Kidney (tissue), 14 donors: ENCODE measurements around the gene RGPD4. TPM values are rescaled to one million over a fixed set of nuclear protein-coding genes. Genes with fewer than 3 reads are reported as not detected.

Experiments
- DNase-seq, 5 donors: peaks; one replicate each; pipeline ENCODE4 v3.0.0-alpha.2; 2013 to 2020
- FAIRE-seq: peaks from 2 replicates; lab custom pipeline; 2012; peaks lifted over from hg19 to GRCh38; lab: Jason Lieb, UNC
- H3K27ac ChIP-seq, 2 donors: one replicate each; pipeline ENCODE4 v1.7.0; 2013; ENCODE audit warnings: low read depth in 2 of 2, low read length in 2 of 2, inconsistent platforms in 1 of 2
- H3K27me3 ChIP-seq: one replicate; pipeline ENCODE4 v1.7.1; 2013; ENCODE audit warnings: low read length, inconsistent platforms; ENCODE audit not compliant: control insufficient read depth, insufficient read depth
- H3K36me3 ChIP-seq, 3 donors: one replicate each; pipeline versions ENCODE4 v1.7.0 to v1.7.1; 2013; ENCODE audit warnings: low read length in 3 of 3, control low read depth in 1 of 3, inconsistent platforms in 1 of 3; ENCODE audit not compliant: insufficient read depth in 3 of 3, control insufficient read depth in 2 of 3
- H3K4me1 ChIP-seq, 3 donors: one replicate each; pipeline versions ENCODE4 v1.7.0 to v1.7.1; 2013; ENCODE audit warnings: low read length in 3 of 3, inconsistent platforms in 1 of 3, low read depth in 1 of 3; ENCODE audit not compliant: control insufficient read depth in 2 of 3, insufficient read depth in 2 of 3
- H3K4me3 ChIP-seq, 3 donors: one replicate each; pipeline versions ENCODE4 v1.7.0 to v1.8.1; 2013; ENCODE audit warnings: low read length in 3 of 3, control low read depth in 1 of 3, inconsistent platforms in 1 of 3
- H3K9ac ChIP-seq, 3 donors: one replicate each; pipeline versions ENCODE4 v1.7.0 to v1.7.1; 2013; ENCODE audit warnings: low read length in 3 of 3, control low read depth in 1 of 3, inconsistent platforms in 1 of 3
- H3K9me3 ChIP-seq, 3 donors: one replicate each; pipeline versions ENCODE4 v1.7.0 to v1.7.1; 2013; ENCODE audit warnings: low read length in 3 of 3, control low read depth in 1 of 3, inconsistent platforms in 1 of 3; ENCODE audit not compliant: control insufficient read depth in 2 of 3, insufficient read depth in 1 of 3
- intact Hi-C: fragments of 100-400 bp; cut with DNase I; formaldehyde crosslinking; loops from one replicate; pipeline ENCODE4 v1.11.1; 2022
- polyA plus RNA-seq: library from polyadenylated mRNA; stranded (reverse); fragments of 350-450 nt; fragmentation: Illumina TruSeq; extraction: RNeasy Lipid Tissue Mini Kit (QIAGEN cat#74804); gene quantifications from one replicate; pipeline ENCODE4 v1.2.3, GENCODE V29; 2014; ENCODE audit warnings: low read depth, low replicate concordance; ENCODE audit not compliant: insufficient read depth
- total RNA-seq: library from RNA; stranded (reverse); fragmentation: NEBNext Ultra II Directional; extraction: Animal tissue kit (Norgen Biotek cat#: 25700); gene quantifications from one replicate; pipeline ENCODE4 v1.2.1, GENCODE V29; 2021
- TF ChIP-seq, protein P1 (sequence below): IDR thresholded peaks from 3 replicates; pipeline ENCODE4 v1.5.1; 2012; ENCODE audit warnings: mild to moderate bottlenecking, moderate library complexity, borderline replicate concordance; ENCODE audit not compliant: insufficient read depth; ENCODE audit errors: extremely low read depth
- donor health status: control.
- donor health status: control.
- donor health status: control.
- donor health status: control.
- donor health status: control.
- donor health status: DM: yes; HTN: yes; CAD: no.
- donor health status: Normal renal cell carcinoma (clear cell type).

The RGPD4 gene
- total and polyA plus RNA-seq, 2 donors from 2014 or later = not detected

DNA sequence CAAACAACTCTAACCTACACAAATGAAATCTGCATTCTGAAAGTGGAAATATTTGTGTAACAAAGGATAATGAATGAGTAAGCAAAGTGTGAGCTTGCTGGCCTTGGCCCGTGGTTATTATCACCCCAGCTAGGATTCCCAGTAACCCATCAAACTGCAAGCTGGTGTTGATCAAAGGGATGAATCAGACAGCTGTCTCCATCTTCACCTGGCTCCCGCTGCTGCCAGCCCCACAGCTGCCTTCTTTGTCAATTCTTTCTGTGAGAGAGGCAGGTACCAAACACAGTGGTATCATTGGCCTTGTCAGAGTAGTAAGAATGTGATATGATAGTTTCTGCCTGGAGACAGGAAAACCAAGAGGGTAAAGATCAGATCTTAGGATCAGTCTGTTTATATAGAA, 25.2 kb upstream of the RGPD4 start:
- H3K9me3 ChIP-seq = no peaks in the 10 kb centered on the region
- H3K27ac ChIP-seq = no peak overlapping the region
- no peaks in the 10 kb centered on the region for H3K4me1 ChIP-seq
- intact Hi-C loops = no loop called here
- H3K36me3 ChIP-seq = no peaks in the 10 kb centered on the region
- TF ChIP-seq, protein P1, sequence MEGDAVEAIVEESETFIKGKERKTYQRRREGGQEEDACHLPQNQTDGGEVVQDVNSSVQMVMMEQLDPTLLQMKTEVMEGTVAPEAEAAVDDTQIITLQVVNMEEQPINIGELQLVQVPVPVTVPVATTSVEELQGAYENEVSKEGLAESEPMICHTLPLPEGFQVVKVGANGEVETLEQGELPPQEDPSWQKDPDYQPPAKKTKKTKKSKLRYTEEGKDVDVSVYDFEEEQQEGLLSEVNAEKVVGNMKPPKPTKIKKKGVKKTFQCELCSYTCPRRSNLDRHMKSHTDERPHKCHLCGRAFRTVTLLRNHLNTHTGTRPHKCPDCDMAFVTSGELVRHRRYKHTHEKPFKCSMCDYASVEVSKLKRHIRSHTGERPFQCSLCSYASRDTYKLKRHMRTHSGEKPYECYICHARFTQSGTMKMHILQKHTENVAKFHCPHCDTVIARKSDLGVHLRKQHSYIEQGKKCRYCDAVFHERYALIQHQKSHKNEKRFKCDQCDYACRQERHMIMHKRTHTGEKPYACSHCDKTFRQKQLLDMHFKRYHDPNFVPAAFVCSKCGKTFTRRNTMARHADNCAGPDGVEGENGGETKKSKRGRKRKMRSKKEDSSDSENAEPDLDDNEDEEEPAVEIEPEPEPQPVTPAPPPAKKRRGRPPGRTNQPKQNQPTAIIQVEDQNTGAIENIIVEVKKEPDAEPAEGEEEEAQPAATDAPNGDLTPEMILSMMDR = no peak
- DNase-seq (no peak), FAIRE-seq (no peak)
- H3K27me3 ChIP-seq = no peaks in the 10 kb centered on the region
- H3K4me3 ChIP-seq = no peak overlapping the region
- H3K9ac ChIP-seq = no peak overlapping the region

GRCh38 chr2:107804608-107805498, 21.8 kb upstream of the RGPD4 start:
- Histone ChIP-seq H3K36me3 (no peaks in the 10 kb centered on the region), H3K9me3 (no peaks in the 10 kb centered on the region), H3K27me3 (no peaks in the 10 kb centered on the region), H3K27ac (no peak overlapping the region), H3K4me3 (no peak overlapping the region), H3K4me1 (no peaks in the 10 kb centered on the region), H3K9ac (no peak overlapping the region)
- FAIRE-seq (no peak), DNase-seq (no peak)
- intact Hi-C loops = no loop called here
- TF ChIP-seq, protein P1 = no peak

DNA sequence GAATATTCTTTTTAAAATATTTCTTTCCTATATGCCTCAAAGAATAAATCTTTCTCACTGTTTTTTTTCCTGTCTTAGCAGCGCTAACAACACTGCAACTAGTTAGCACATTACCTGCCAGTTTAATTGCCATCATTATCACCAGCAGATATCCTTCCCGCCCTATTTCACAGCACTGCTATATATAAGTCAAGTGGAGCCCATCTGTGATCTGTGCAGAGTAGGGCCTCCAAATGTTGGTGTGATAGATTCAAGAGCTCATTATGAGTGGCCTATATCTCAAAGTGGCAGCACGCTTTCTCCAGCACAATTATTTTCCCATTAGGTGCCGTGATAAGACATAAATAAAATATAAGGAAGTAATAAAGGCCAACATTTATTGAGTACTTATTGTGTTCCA, 19.8 kb upstream of the RGPD4 start:
- Histone ChIP-seq H3K4me1 (no peaks in the 10 kb centered on the region), H3K27me3 (no peaks in the 10 kb centered on the region), H3K4me3 (no peak overlapping the region), H3K36me3 (no peaks in the 10 kb centered on the region), H3K9me3 (no peaks in the 10 kb centered on the region), H3K27ac (no peak overlapping the region), H3K9ac (no peak overlapping the region)
- FAIRE-seq (no peak), DNase-seq (no peak)
- intact Hi-C loops = no loop called here
- TF ChIP-seq, protein P1 = no peak
